Stomach (tissue), 4 donors: Measurements from ENCODE around the gene KRTCAP3.

Source experiments
- EP300 ChIP-seq: sonication (generic); formaldehyde crosslinking; IDR thresholded peaks from one replicate; pipeline ENCODE4 v1.6.1; 2017; ENCODE audit warnings: antibody characterized with exemption
- TF ChIP-seq, protein P1 (sequence below), 7 experiments: fragments of 450-650 bp in 4 of 7; fragments of 200-600 bp in 3 of 7; sonication (generic) in 3 of 7; IDR thresholded peaks; one replicate each; pipeline ENCODE4 v1.5.1; 2016 to 2019; ENCODE audit warnings: antibody characterized with exemption in 7 of 7, control low read depth in 2 of 7, mild to moderate bottlenecking in 1 of 7

DNA sequence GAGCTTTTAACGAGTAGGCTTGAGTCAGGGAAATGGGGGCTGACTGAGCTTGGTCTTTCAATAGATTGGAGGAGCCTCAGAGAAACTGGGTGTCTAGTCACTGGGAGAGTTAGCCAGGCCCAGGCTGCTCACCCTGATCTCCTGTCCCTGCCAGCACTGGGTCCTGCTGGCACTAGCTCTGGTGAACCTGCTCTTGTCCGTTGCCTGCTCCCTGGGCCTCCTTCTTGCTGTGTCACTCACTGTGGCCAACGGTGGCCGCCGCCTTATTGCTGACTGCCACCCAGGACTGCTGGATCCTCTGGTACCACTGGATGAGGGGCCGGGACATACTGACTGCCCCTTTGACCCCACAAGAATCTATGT, 720 bp downstream of the KRTCAP3 start:
- TF ChIP-seq EP300: no peak
- TF ChIP-seq, protein P1, sequence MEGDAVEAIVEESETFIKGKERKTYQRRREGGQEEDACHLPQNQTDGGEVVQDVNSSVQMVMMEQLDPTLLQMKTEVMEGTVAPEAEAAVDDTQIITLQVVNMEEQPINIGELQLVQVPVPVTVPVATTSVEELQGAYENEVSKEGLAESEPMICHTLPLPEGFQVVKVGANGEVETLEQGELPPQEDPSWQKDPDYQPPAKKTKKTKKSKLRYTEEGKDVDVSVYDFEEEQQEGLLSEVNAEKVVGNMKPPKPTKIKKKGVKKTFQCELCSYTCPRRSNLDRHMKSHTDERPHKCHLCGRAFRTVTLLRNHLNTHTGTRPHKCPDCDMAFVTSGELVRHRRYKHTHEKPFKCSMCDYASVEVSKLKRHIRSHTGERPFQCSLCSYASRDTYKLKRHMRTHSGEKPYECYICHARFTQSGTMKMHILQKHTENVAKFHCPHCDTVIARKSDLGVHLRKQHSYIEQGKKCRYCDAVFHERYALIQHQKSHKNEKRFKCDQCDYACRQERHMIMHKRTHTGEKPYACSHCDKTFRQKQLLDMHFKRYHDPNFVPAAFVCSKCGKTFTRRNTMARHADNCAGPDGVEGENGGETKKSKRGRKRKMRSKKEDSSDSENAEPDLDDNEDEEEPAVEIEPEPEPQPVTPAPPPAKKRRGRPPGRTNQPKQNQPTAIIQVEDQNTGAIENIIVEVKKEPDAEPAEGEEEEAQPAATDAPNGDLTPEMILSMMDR (IDR thresholded peaks at IDR 0.05): no peak
